ENCODE results near the gene SLC29A3. TPM values are rescaled to one million over a fixed set of nuclear protein-coding genes. Genes with fewer than 3 reads are reported as not detected.

The SLC29A3 gene
- total RNA-seq, 1 experiment from 2014 or later: 9.2 TPM

DNA sequence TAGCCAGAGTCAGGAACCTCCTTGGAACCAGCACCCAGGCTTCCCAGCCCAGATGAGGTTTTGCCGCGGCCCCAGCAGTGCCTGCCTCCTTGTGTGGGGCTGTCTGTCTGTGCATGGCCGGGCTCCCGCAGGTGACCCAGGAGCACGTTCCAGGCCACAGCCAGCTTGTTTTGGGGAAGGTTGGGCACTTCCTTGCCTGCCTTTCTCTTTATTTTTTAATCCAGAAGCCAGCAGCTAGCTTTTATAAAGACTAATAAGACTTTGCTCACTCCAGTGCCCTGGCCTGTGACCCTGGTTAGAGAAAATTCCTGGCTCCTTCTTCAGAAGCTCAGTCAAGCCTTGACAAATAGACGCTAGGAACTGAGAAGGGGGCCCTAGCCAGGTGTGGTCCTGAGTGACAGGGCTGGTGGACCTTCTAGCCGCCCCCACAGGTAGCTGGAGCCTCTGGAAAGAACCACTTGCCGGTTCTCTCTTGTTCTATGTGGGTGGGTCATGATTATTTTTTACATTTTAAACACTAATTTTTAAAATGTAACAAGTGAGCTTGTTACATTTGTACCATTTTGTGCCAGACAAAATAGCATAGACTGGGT is 837 bp downstream of the SLC29A3 start:
- Histone ChIP-seq H3K27me3 (ENCODE audit: insufficient read depth, low read length) (no peaks in the 10 kb centered on the region), H2BK20ac (ENCODE audit: low read depth, low read length, poor library complexity, severe bottlenecking) (no peak overlapping the region), H2BK5ac (ENCODE audit: insufficient read length, low read length) (no peak overlapping the region), H2BK120ac (ENCODE audit: low read depth, low read length, poor library complexity, severe bottlenecking) (no peak overlapping the region), H3K79me2 (ENCODE audit: insufficient read depth, low read length) (no peaks in the 10 kb centered on the region), H3K4me2 (ENCODE audit: insufficient read depth, insufficient read length, low read length) (peak overlapping the region; percentile 70), H4K20me1 (ENCODE audit: control insufficient read depth, insufficient read depth, insufficient read length) (no peaks in the 10 kb centered on the region), H2BK15ac (ENCODE audit: low read depth, low read length) (no peak overlapping the region), H3K56ac (ENCODE audit: insufficient read length, low read depth, low read length) (no peak overlapping the region), H3K14ac (ENCODE audit: insufficient read depth, low read length) (0 out of 2 replicates have a peak overlapping the region, but pooled peaks have one; percentile 63), H4K5ac (ENCODE audit: insufficient read length, low read depth, low read length) (no peak overlapping the region), H3T11ph (ENCODE audit: low read length) (no peak overlapping the region), H2AFZ (ENCODE audit: low read length) (no peak overlapping the region), H3K4me1 (ENCODE audit: insufficient read depth, low read length) (no peaks in the 10 kb centered on the region), H4K91ac (ENCODE audit: insufficient read length, low read depth, low read length) (no peak overlapping the region), H3K23ac (ENCODE audit: insufficient read length, low read depth, low read length) (no peak overlapping the region), H3K79me1 (ENCODE audit: insufficient read depth, low read depth, low read length, poor library complexity, severe bottlenecking) (no peaks in the 10 kb centered on the region), H3K27ac (ENCODE audit: insufficient read length, low read depth, low read length) (no peak overlapping the region), H3K18ac (ENCODE audit: insufficient read length, low read depth, low read length) (no peak overlapping the region), H3K4ac (ENCODE audit: low read depth, low read length) (no peak overlapping the region), H3K9me3 (ENCODE audit: control insufficient read depth, low read depth, low read length) (no peaks in the 10 kb centered on the region), H4K8ac (replicated peaks; ENCODE audit: insufficient read length, low read depth, low read length) (no peak overlapping the region), H2BK12ac (ENCODE audit: insufficient read length, low read depth, low read length) (no peak overlapping the region), H3K9ac (ENCODE audit: extremely low read depth, insufficient read length, low read length) (peak overlapping the region; percentile 34), H3K23me2 (ENCODE audit: insufficient read length, low read depth, low read length, poor library complexity, severe bottlenecking) (peaks cover 3% of the 10 kb centered on the region), H2AK5ac (ENCODE audit: insufficient read length, low read length) (no peak overlapping the region)
- TF ChIP-seq, protein P1, sequence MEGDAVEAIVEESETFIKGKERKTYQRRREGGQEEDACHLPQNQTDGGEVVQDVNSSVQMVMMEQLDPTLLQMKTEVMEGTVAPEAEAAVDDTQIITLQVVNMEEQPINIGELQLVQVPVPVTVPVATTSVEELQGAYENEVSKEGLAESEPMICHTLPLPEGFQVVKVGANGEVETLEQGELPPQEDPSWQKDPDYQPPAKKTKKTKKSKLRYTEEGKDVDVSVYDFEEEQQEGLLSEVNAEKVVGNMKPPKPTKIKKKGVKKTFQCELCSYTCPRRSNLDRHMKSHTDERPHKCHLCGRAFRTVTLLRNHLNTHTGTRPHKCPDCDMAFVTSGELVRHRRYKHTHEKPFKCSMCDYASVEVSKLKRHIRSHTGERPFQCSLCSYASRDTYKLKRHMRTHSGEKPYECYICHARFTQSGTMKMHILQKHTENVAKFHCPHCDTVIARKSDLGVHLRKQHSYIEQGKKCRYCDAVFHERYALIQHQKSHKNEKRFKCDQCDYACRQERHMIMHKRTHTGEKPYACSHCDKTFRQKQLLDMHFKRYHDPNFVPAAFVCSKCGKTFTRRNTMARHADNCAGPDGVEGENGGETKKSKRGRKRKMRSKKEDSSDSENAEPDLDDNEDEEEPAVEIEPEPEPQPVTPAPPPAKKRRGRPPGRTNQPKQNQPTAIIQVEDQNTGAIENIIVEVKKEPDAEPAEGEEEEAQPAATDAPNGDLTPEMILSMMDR (conservative IDR thresholded peaks at IDR 0.05): no peak
- WGBS (ENCODE audit: extremely low coverage, insufficient read length, low lambda C conversion rate): no CpG with 5 or more reads among the region's 8 CpGs
- peak overlapping the region in 2 of 3 experiments; percentile 89 to 96; a peak in 3 of 7 replicates for H3K27ac Mint-ChIP-seq
- H3K4me3 Mint-ChIP-seq: peak overlapping the region; percentile 95 to 97
- peaks cover 18 to 20% of the 10 kb centered on the region in 2 experiments for H3K4me1 Mint-ChIP-seq
- H3K9me3 Mint-ChIP-seq: no peaks in the 10 kb centered on the region
- peaks cover 11 to 22% (median 22%) of the 10 kb centered on the region in 3 experiments; a peak in 6 of 7 replicates for H3K36me3 Mint-ChIP-seq (ENCODE audit: insufficient read depth in 1 of 3, low read depth in 3 of 3)
- no peak for DNase-seq
- peaks cover 2% of the 10 kb centered on the region; the same call in 1 of the 2 replicates for H3K27me3 Mint-ChIP-seq (ENCODE audit: low read depth)

Data from H9 (cell line).